A549 (cell line): Measurements from ENCODE around the gene RAMP1. TPM values are rescaled to one million over a fixed set of nuclear protein-coding genes. Genes with fewer than 3 reads are reported as not detected.

Experiments
- ATAC-seq, 2 experiments: fragments of 200-7000 bp in 1 of 2; fragments of >200 bp in 1 of 2; cut with Nextera tagmentation in 1 of 2; cut with Tn5 transposase in 1 of 2; 3 replicates each; pipeline versions ENCODE4 v1.8.0 to v1.9.1; 2018 to 2020; ENCODE audit warnings: mild to moderate bottlenecking in 1 of 2, moderate library complexity in 1 of 2
- CTCF ChIA-PET: fragments of 300-600 bp; sonication (Branson Sonifier 250); formaldehyde crosslinking; extraction: SDS; loops from one replicate; lab custom pipeline; 2021; ENCODE audit warnings: antibody characterized with exemption, inconsistent platforms; lab: Yijun Ruan, JAX
- POLR2A ChIA-PET: fragments of 350-600 bp; formaldehyde crosslinking; extraction: SDS; loops from one replicate; lab custom pipeline; 2021; ENCODE audit warnings: antibody characterized with exemption, inconsistent platforms; lab: Yijun Ruan, JAX
- DNase-seq, 2 experiments: peaks; one replicate each; pipeline versions ENCODE4 v3.0.0 to v3.0.0-alpha.2; 2011 to 2016; ENCODE audit warnings: low read depth in 1 of 2, low spot score in 1 of 2
- FAIRE-seq: peaks from 2 replicates; lab custom pipeline; 2011; peaks lifted over from hg19 to GRCh38; lab: Jason Lieb, UNC
- H3K27ac ChIP-seq, 2 experiments: fragments of >200 bp; sonication (Bioruptor Twin); formaldehyde crosslinking; 3 replicates each; pipeline ENCODE4 v1.5.1; 2016 to 2017
- H3K4me1 ChIP-seq: fragments of >200 bp; sonication (Bioruptor Twin); formaldehyde crosslinking; 3 replicates; pipeline ENCODE4 v1.6.1; 2016
- H3K4me2 ChIP-seq: fragments of >200 bp; sonication (Bioruptor Twin); formaldehyde crosslinking; 3 replicates; pipeline ENCODE4 v1.6.1; 2016
- H3K4me3 ChIP-seq: fragments of >200 bp; sonication (Bioruptor Twin); formaldehyde crosslinking; 3 replicates; pipeline ENCODE4 v1.5.1; 2016
- H3K9me3 ChIP-seq: fragments of >200 bp; sonication (Bioruptor Twin); formaldehyde crosslinking; 3 replicates; pipeline ENCODE4 v1.6.1; 2016
- BCL3 ChIP-seq: fragments of >200 bp; sonication (Bioruptor Twin); formaldehyde crosslinking; IDR thresholded peaks from 3 replicates; pipeline ENCODE4 v1.6.1; 2016
- CBX8 ChIP-seq: fragments of 200-600 bp; sonication (generic); IDR thresholded peaks from 2 replicates; pipeline ENCODE4 v1.6.1; 2016
- CHD2 ChIP-seq: fragments of 150-350 bp; IDR thresholded peaks from 2 replicates; pipeline ENCODE4 v1.6.1; 2014; ENCODE audit warnings: low read length; ENCODE audit not compliant: partially characterized antibody
- CTCF ChIP-seq: fragments of >200 bp; sonication (Bioruptor Twin); formaldehyde crosslinking; IDR thresholded peaks from 3 replicates; pipeline ENCODE4 v1.5.1; 2016
- EHF ChIP-seq: fragments of 250-450 bp; sonication (Bioruptor Pico); IDR thresholded peaks from 2 replicates; pipeline ENCODE4 v1.5.0; 2020; ENCODE audit warnings: mild to moderate bottlenecking
- EP300 ChIP-seq, 2 experiments: fragments of >200 bp; sonication (Bioruptor Twin); formaldehyde crosslinking; IDR thresholded peaks; 2 replicates in 1 of 2; 3 replicates in 1 of 2; pipeline ENCODE4 v1.6.1; 2016 to 2017
- FOSB ChIP-seq: fragments of 250-450 bp; sonication (Bioruptor Pico); IDR thresholded peaks from 2 replicates; pipeline ENCODE4 v1.5.0; 2020; ENCODE audit warnings: mild to moderate bottlenecking, moderate library complexity
- HDAC2 ChIP-seq: fragments of 200-600 bp; sonication (generic); IDR thresholded peaks from 2 replicates; pipeline ENCODE4 v1.6.1; 2016
- HES2 ChIP-seq: fragments of >200 bp; sonication (Bioruptor Twin); formaldehyde crosslinking; IDR thresholded peaks from 2 replicates; pipeline ENCODE4 v1.6.1; 2016
- HEYL ChIP-seq: fragments of 250-450 bp; sonication (Bioruptor Pico); IDR thresholded peaks from 2 replicates; pipeline ENCODE4 v1.8.0; 2021; ENCODE audit warnings: mild to moderate bottlenecking, moderate library complexity
- HMGXB4 ChIP-seq: fragments of 250-450 bp; sonication (Bioruptor Pico); IDR thresholded peaks from 2 replicates; pipeline ENCODE4 v1.5.0; 2021; ENCODE audit warnings: mild to moderate bottlenecking, moderate library complexity, borderline replicate concordance
- HOXA7 ChIP-seq: fragments of 250-450 bp; sonication (Bioruptor Pico); IDR thresholded peaks from 2 replicates; pipeline ENCODE4 v1.5.0; 2020; ENCODE audit warnings: mild to moderate bottlenecking, moderate library complexity
- HOXB5 ChIP-seq: fragments of 250-450 bp; sonication (Bioruptor Pico); IDR thresholded peaks from 2 replicates; pipeline ENCODE4 v1.5.0; 2020; ENCODE audit warnings: mild to moderate bottlenecking, moderate library complexity
- JUN ChIP-seq, 2 experiments: fragments of >200 bp; sonication (Bioruptor Twin); formaldehyde crosslinking; IDR thresholded peaks; 2 replicates in 1 of 2; 3 replicates in 1 of 2; pipeline ENCODE4 v1.6.1; 2016 to 2017
- KDM5A ChIP-seq: fragments of 200-600 bp; sonication (generic); IDR thresholded peaks from 2 replicates; pipeline ENCODE4 v1.6.1; 2016; ENCODE audit warnings: antibody characterized with exemption, mild to moderate bottlenecking
- MAFK ChIP-seq: fragments of 450-650 bp; IDR thresholded peaks from 2 replicates; pipeline ENCODE4 v1.6.1; 2014; ENCODE audit not compliant: partially characterized antibody
- MAX ChIP-seq: IDR thresholded peaks from 2 replicates; pipeline ENCODE4 v1.6.1; 2012
- NR3C1 ChIP-seq: fragments of >200 bp; sonication (Bioruptor Twin); formaldehyde crosslinking; IDR thresholded peaks from 3 replicates; pipeline ENCODE4 v1.6.1; 2017
- RAD21 ChIP-seq, 2 experiments: fragments of >200 bp in 1 of 2; sonication (Bioruptor Twin) in 1 of 2; formaldehyde crosslinking in 1 of 2; IDR thresholded peaks in 1 of 2; conservative IDR thresholded peaks in 1 of 2; 2 replicates in 1 of 2; 3 replicates in 1 of 2; pipeline ENCODE4 v1.6.1; 2012 to 2018; ENCODE audit warnings: inconsistent platforms in 1 of 2
- RCOR1 ChIP-seq: fragments of 150-350 bp; IDR thresholded peaks from 2 replicates; pipeline ENCODE4 v1.6.1; 2014; ENCODE audit warnings: antibody characterized with exemption, low read length, low read depth
- RNF2 ChIP-seq: fragments of 200-600 bp; sonication (generic); IDR thresholded peaks from 2 replicates; pipeline ENCODE4 v1.6.1; 2016; ENCODE audit warnings: low read depth, mild to moderate bottlenecking, antibody characterized with exemption, moderate library complexity, borderline replicate concordance
- ZC3H11A ChIP-seq: fragments of 450-650 bp; IDR thresholded peaks from 2 replicates; pipeline ENCODE4 v1.6.1; 2014; ENCODE audit warnings: antibody characterized with exemption, mild to moderate bottlenecking
- ZSCAN20 ChIP-seq: fragments of 250-450 bp; sonication (Bioruptor Pico); IDR thresholded peaks from 2 replicates; pipeline ENCODE4 v1.8.0; 2022; ENCODE audit warnings: mild to moderate bottlenecking, moderate library complexity
- WGBS: methylation state at CpG from one replicate; pipeline ENCODE4 v1.1.6; 2017; ENCODE audit errors: missing lambda C conversion rate; 5-methylcytosine and 5-hydroxymethylcytosine counted together
- polyA plus RNA-seq, 4 experiments: library from polyadenylated mRNA; depleted of rRNA in 3 of 4; stranded (reverse); fragments of >200 nt; fragmentation: RNase III in 1 of 4; extraction: RNeasy Plus Mini Kit Qiagen cat#74134 plus additional on column Dnase treatment in 1 of 4; gene quantifications; 2 replicates in 3 of 4; 3 replicates in 1 of 4; pipeline ENCODE4 v1.2.3, GENCODE V29; 2011 to 2017

RAMP1 gene
- polyA plus RNA-seq, 2 of the 4 experiments (the other 2 are of a cell fraction) = not detected

- no peak for ATAC-seq
- TF ChIP-seq RCOR1 = no peak
- no peak for TF ChIP-seq CHD2
- TF ChIP-seq MAFK = no peak
- no peak for TF ChIP-seq RNF2
- no peak for TF ChIP-seq RAD21 (conservative IDR thresholded peaks at IDR 0.05 in 1 of 2, IDR thresholded peaks at IDR 0.05 in 1 of 2)
- no peak for TF ChIP-seq HDAC2
- no peak for DNase-seq
- Histone ChIP-seq H3K4me1 (peaks cover 14% of the 10 kb centered on the region; the same call in 2 of the 3 replicates), H3K4me3 (no peak overlapping the region), H3K27ac (no peak overlapping the region), H3K4me2 (no peak overlapping the region), H3K9me3 (peaks cover 12% of the 10 kb centered on the region; the same call in 2 of the 3 replicates)
- 71% methylated on average over 1 of the region's 7 CpGs for WGBS
- CTCF ChIA-PET = interaction anchor here (0.8 to 4.6 kb wide), 5 partner anchors 12 to 86 kb away, joined by 3 to 18 read pairs (median 4); no protein-coding TSS in a partner anchor
- no peak for FAIRE-seq
- POLR2A ChIA-PET = no interaction called here
Measured at GRCh38 chr2:237943395-237944094, 84.1 kb downstream of the RAMP1 start.

- H3K27ac ChIP-seq = no peak overlapping the region
- WGBS = 31% methylated on average over 3 of the region's 4 CpGs
- TF ChIP-seq MAX (no peak), EP300 (IDR thresholded peaks at IDR 0.05) (no peak), BCL3 (no peak), RAD21 (conservative IDR thresholded peaks at IDR 0.05 in 1 of 2, IDR thresholded peaks at IDR 0.05 in 1 of 2) (no peak), HES2 (no peak), CBX8 (no peak), HMGXB4 (CRISPR knock-in tag) (no peak), JUN (IDR thresholded peaks at IDR 0.05) (no peak), ZC3H11A (no peak), KDM5A (no peak), HOXA7 (CRISPR knock-in tag) (no peak), HOXB5 (no peak), FOSB (CRISPR knock-in tag) (no peak), EHF (CRISPR knock-in tag) (no peak), RCOR1 (no peak), HEYL (CRISPR knock-in tag) (no peak), MAFK (no peak), ZSCAN20 (CRISPR knock-in tag) (no peak), NR3C1 (no peak), CTCF (no peak)
- H3K4me2 ChIP-seq = no peak overlapping the region
- ATAC-seq = no peak
- H3K4me1 ChIP-seq = peaks cover 9% of the 10 kb centered on the region; the same call in 1 of the 3 replicates
- H3K4me3 ChIP-seq = no peak overlapping the region
- FAIRE-seq = no peak
- POLR2A ChIA-PET = no interaction called here
- DNase-seq = no peak
- peaks cover 12% of the 10 kb centered on the region; the same call in 2 of the 3 replicates for H3K9me3 ChIP-seq
- CTCF ChIA-PET = interaction anchor here (0.8 to 2.3 kb wide), 5 partner anchors 8 to 86 kb away, joined by 3 to 9 read pairs (median 4); no protein-coding TSS in a partner anchor
Measured at GRCh38 chr2:237944302-237944701, 84.9 kb downstream of the RAMP1 start.
